NCI-H1105 (cell line): ENCODE measurements around the gene LGALS9.
"Not testable (repeated sequence)": the region's sequence is repeated elsewhere in the genome, so short reads cannot be mapped to it uniquely, and the experiment has no call there.

Source experiments
- DNase-seq: peaks from one replicate; lab custom pipeline; 2025; lab: John Stamatoyannopoulos, UW

LGALS9 gene

GRCh38 chr17:27629260-27629659, 1.7 kb upstream of the LGALS9 start:
- DNase-seq = not testable (repeated sequence)

GRCh38 chr17:27631411-27631760, 398 bp downstream of the LGALS9 start:
- DNase-seq = no peak

GRCh38 chr17:27631897-27632725, 1.1 kb downstream of the LGALS9 start:
- DNase-seq = no peak

GRCh38 chr17:27632766-27633165, 1.8 kb downstream of the LGALS9 start:
- DNase-seq = not testable (repeated sequence)

GRCh38 chr17:27633312-27634025, 2.5 kb downstream of the LGALS9 start:
- DNase-seq = no peak

- DNase-seq = no peak
Observed at GRCh38 chr17:27634026-27634335, 3.0 kb downstream of the LGALS9 start.

GRCh38 chr17:27634776-27635175, 3.8 kb downstream of the LGALS9 start:
- DNase-seq = no peak

- DNase-seq = no peak
Observed at GRCh38 chr17:27635275-27635823, 4.4 kb downstream of the LGALS9 start.

GRCh38 chr17:27636005-27636520, 5.1 kb downstream of the LGALS9 start:
- DNase-seq = not testable (repeated sequence)

GRCh38 chr17:27637818-27638217, 6.8 kb downstream of the LGALS9 start:
- DNase-seq = not testable (repeated sequence)

GRCh38 chr17:27638415-27638914, 7.5 kb downstream of the LGALS9 start:
- DNase-seq = not testable (repeated sequence)

GRCh38 chr17:27640790-27641189, 9.8 kb downstream of the LGALS9 start:
- no peak for DNase-seq

GRCh38 chr17:27644586-27644985, 13.6 kb downstream of the LGALS9 start:
- DNase-seq = no peak

GRCh38 chr17:27645621-27646020, 14.6 kb downstream of the LGALS9 start:
- DNase-seq = not testable (repeated sequence)

- no peak for DNase-seq
Observed at GRCh38 chr17:27646232-27646631, 15.2 kb downstream of the LGALS9 start.

GRCh38 chr17:27647765-27648164, 16.8 kb downstream of the LGALS9 start:
- no peak for DNase-seq

- not testable (repeated sequence) for DNase-seq
Observed at GRCh38 chr17:27649111-27649571, 18.2 kb downstream of the LGALS9 start.

- DNase-seq = no peak
Observed at GRCh38 chr17:27649929-27650328, 18.9 kb downstream of the LGALS9 start.

GRCh38 chr17:27650836-27651235, 19.8 kb downstream of the LGALS9 start:
- DNase-seq = no peak

- DNase-seq = no peak
Observed at GRCh38 chr17:27651411-27652345, 20.7 kb downstream of the LGALS9 start.

- DNase-seq = not testable (repeated sequence)
Observed at GRCh38 chr17:27653449-27653971, 22.5 kb downstream of the LGALS9 start.
